BLaER1 treated with 17β-estradiol and CSF1 and Interleukin-3, amounts not matched to agents 10 nM and 100 nM (cell line): Measurements from ENCODE around the gene RCL1.

ENCODE experiments used
- H3K27ac ChIP-seq, 11 experiments: shearing (Covaris generic); formaldehyde crosslinking; 2 replicates each; pipeline ENCODE4 v1.8.1; 2022
- H3K27me3 ChIP-seq, 11 experiments: shearing (Covaris generic); formaldehyde crosslinking; 2 replicates each; pipeline ENCODE4 v1.8.1; 2022
- H3K36me3 ChIP-seq, 11 experiments: shearing (Covaris generic); formaldehyde crosslinking; 2 replicates each; pipeline ENCODE4 v1.8.1; 2022
- H3K4me1 ChIP-seq, 10 experiments: shearing (Covaris generic); formaldehyde crosslinking; 2 replicates each; pipeline ENCODE4 v1.8.1; 2022
- H3K4me2 ChIP-seq, 11 experiments: shearing (Covaris generic); formaldehyde crosslinking; 2 replicates each; pipeline ENCODE4 v1.8.1; 2022
- H3K4me3 ChIP-seq, 10 experiments: shearing (Covaris generic); formaldehyde crosslinking; 2 replicates each; pipeline ENCODE4 v1.8.1; 2022
- H3K9ac ChIP-seq, 11 experiments: shearing (Covaris generic); formaldehyde crosslinking; 2 replicates each; pipeline ENCODE4 v1.8.1; 2022
- H3K9me3 ChIP-seq, 11 experiments: shearing (Covaris generic); formaldehyde crosslinking; replicated peaks in 1 of 11; 2 replicates each; pipeline ENCODE4 v1.8.1; 2022
- H4K20me1 ChIP-seq, 11 experiments: shearing (Covaris generic); formaldehyde crosslinking; 2 replicates each; pipeline ENCODE4 v1.8.1; 2022
- Cebpa-rat ChIP-seq, 11 experiments: shearing (Covaris generic); IDR thresholded peaks; 2 replicates each; pipeline ENCODE4 v1.8.1; 2022

RCL1 gene

DNA sequence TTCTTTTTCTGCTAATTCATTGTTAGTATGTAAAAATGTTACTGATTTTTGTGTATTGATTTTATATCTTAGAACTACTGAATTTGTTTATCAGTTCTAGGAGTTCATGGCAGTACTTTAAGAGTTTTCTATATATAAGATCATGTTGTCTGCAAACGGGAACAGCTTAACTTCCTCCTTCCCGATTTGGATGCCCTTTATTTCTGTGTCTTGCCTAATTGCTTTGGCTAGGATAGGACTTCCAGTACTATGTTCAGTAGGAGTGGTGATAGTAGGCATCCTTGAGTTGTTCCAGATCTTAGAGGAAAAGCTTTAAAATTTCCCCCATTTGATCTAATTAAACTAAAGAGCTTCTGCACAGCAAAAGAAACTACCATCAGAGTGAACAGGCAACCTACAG, 20.1 kb downstream of the RCL1 start:
- Histone ChIP-seq H3K27me3 (no peaks in the 10 kb centered on the region), H3K4me3 (no peak overlapping the region), H3K9ac (no peak overlapping the region), H3K36me3 (peaks cover 0 to 46% (median 30%) of the 10 kb centered on the region in 11 experiments; a peak in 18 of 22 replicates), H3K27ac (peak overlapping the region in 1 of 11 experiments; percentile 15; a peak in 1 of 22 replicates), H3K9me3 (peaks cover 10 to 75% (median 68%) of the 10 kb centered on the region in 11 experiments; a peak in 21 of 22 replicates), H3K4me2 (peak overlapping the region in 5 of 11 experiments; percentile 16 to 53 (median 27); a peak in 8 of 22 replicates), H4K20me1 (peaks cover 0 to 96% (median 53%) of the 10 kb centered on the region in 11 experiments; a peak in 12 of 22 replicates), H3K4me1 (peaks cover 10 to 35% (median 20%) of the 10 kb centered on the region in 10 experiments; a peak in 18 of 20 replicates)
- no peak for TF ChIP-seq Cebpa-rat (IDR thresholded peaks at IDR 0.05)

DNA sequence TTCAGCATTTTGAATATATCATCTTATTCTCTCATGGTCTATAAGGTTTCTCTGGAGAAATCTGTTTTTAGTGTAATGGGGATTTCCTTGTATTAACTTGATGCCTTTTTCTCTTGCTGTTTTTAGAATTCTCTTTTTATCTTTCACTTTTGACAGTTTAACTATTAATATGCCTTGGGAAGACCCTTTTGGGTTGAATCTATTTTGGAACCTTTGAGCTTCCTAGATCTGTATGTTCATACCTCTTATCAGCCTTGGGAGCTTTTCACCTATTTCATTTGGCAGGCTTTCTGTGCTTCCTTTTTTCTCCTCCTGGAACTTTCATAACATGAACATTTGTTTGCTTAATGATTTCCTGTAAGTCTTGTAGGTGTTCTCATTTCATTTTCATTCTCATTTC, 22.2 kb downstream of the RCL1 start:
- Histone ChIP-seq H3K27me3 (no peaks in the 10 kb centered on the region), H3K4me2 (peak overlapping the region in 8 of 11 experiments; percentile 1 to 73 (median 46); a peak in 14 of 22 replicates), H3K36me3 (peaks cover 0 to 34% (median 15%) of the 10 kb centered on the region in 11 experiments; a peak in 14 of 22 replicates), H3K9me3 (peaks cover 10 to 55% (median 47%) of the 10 kb centered on the region in 11 experiments; a peak in 21 of 22 replicates), H3K27ac (no peak overlapping the region), H4K20me1 (peaks cover 0 to 95% (median 57%) of the 10 kb centered on the region in 11 experiments; a peak in 12 of 22 replicates), H3K9ac (no peak overlapping the region), H3K4me1 (peaks cover 10 to 35% (median 20%) of the 10 kb centered on the region in 10 experiments; a peak in 18 of 20 replicates), H3K4me3 (no peak overlapping the region)
- no peak for TF ChIP-seq Cebpa-rat (IDR thresholded peaks at IDR 0.05)

DNA sequence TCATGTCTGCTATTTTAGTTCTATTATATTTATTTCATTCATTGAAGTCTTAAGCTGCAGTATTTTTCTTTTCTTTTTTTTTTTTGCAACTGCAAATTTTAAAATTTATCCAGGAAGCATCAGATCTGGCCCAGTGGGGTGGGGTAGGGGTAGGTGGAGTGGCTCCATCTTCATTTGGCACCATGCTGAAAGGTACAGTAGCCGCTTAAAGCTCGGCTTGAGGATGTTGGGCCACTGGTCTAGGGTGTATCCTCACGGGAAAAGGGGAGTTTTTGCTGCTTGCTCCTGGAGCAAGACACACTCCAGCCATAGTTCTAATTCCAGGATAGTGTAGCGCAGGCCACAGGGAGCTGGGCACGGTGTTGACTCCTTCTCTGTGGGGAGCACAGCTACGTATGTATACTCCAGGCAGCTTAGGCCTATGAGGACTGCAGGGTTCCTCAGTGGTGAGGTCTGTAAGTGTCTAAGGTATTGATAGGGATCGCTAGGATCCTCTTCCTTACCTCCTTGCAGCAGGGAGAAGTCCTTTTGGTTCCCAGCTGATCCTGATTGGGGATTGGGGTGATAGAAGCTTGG, 22.7 kb downstream of the RCL1 start:
- Histone ChIP-seq H3K9ac (no peak overlapping the region), H3K36me3 (peaks cover 0 to 29% (median 13%) of the 10 kb centered on the region in 11 experiments; a peak in 14 of 22 replicates), H3K9me3 (peaks cover 9 to 50% (median 42%) of the 10 kb centered on the region in 11 experiments; a peak in 21 of 22 replicates), H3K27ac (peak overlapping the region in 1 of 11 experiments; percentile 5; a peak in 1 of 22 replicates), H3K4me1 (peaks cover 10 to 35% (median 20%) of the 10 kb centered on the region in 10 experiments; a peak in 18 of 20 replicates), H3K4me3 (no peak overlapping the region), H3K4me2 (peak overlapping the region in 8 of 11 experiments; percentile 1 to 73 (median 46); a peak in 14 of 22 replicates), H4K20me1 (peaks cover 0 to 95% (median 62%) of the 10 kb centered on the region in 11 experiments; a peak in 13 of 22 replicates), H3K27me3 (no peaks in the 10 kb centered on the region)
- no peak for TF ChIP-seq Cebpa-rat (IDR thresholded peaks at IDR 0.05)

DNA sequence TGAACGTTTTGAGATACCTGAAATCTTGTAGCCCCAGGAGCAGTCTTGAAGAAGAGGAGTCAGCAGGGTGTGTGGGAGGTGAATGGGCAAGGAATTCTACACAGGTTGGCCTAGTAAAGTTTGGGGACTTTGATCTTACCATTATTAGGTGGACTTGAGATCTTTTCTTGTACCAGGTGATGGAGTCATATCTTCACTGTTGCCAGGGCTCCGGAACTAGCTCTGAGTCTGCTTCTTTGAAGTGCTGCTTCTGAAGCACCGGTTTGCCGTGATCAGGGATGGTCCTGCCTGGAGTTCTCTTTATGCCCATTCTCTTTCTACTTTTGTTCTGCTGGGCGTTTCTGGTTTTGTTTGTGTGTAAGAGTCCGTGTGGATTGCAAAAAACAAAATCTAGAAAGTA, 27.4 kb downstream of the RCL1 start:
- peaks cover 0 to 31% (median 15%) of the 10 kb centered on the region in 11 experiments; a peak in 16 of 22 replicates for H3K36me3 ChIP-seq
- H4K20me1 ChIP-seq, result peaks cover 0 to 100% (median 92%) of the 10 kb centered on the region in 11 experiments; a peak in 16 of 22 replicates
- peaks cover 0 to 10% (median 6%) of the 10 kb centered on the region in 11 experiments; a peak in 14 of 22 replicates for H3K9me3 ChIP-seq
- H3K27ac ChIP-seq, result no peak overlapping the region
- no peak overlapping the region for H3K4me2 ChIP-seq
- no peak for TF ChIP-seq Cebpa-rat (IDR thresholded peaks at IDR 0.05)
- peaks cover 12 to 29% (median 21%) of the 10 kb centered on the region in 10 experiments; a peak in 19 of 20 replicates for H3K4me1 ChIP-seq
- no peak overlapping the region for H3K4me3 ChIP-seq
- no peak overlapping the region for H3K9ac ChIP-seq
- no peaks in the 10 kb centered on the region for H3K27me3 ChIP-seq

DNA sequence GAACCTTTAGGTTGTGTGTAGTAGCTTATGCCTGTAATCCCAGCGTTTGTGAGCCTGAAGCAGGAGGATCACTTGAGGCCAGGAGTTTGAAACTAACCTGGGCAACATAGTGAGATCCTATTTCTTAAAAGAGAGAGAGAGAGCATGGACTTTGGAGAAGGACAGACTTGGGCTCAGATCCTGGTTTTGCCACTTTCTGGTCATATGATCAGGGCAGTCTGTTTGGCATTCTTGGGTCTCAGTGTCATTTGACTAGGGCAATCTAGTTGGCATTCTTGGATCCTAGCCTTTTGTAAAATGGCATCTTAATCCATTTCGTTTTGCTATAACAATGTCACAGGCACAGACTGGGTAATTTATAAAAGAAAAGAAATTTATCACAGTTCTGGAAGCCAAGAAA, 28.4 kb downstream of the RCL1 start:
- H3K9me3 ChIP-seq, result peaks cover 0 to 5% (median 0%) of the 10 kb centered on the region in 11 experiments; a peak in 4 of 22 replicates
- no peaks in the 10 kb centered on the region for H3K27me3 ChIP-seq
- no peak for TF ChIP-seq Cebpa-rat (IDR thresholded peaks at IDR 0.05)
- H3K27ac ChIP-seq, result no peak overlapping the region
- peak overlapping the region in 3 of 11 experiments; percentile 66 to 72 (median 70); a peak in 2 of 22 replicates for H3K4me2 ChIP-seq
- H4K20me1 ChIP-seq, result peaks cover 0 to 100% (median 86%) of the 10 kb centered on the region in 11 experiments; a peak in 16 of 22 replicates
- peaks cover 0 to 41% (median 22%) of the 10 kb centered on the region in 11 experiments; a peak in 17 of 22 replicates for H3K36me3 ChIP-seq
- no peak overlapping the region for H3K4me3 ChIP-seq
- no peak overlapping the region for H3K9ac ChIP-seq
- H3K4me1 ChIP-seq, result peaks cover 7 to 21% (median 14%) of the 10 kb centered on the region in 10 experiments; a peak in 19 of 20 replicates

DNA sequence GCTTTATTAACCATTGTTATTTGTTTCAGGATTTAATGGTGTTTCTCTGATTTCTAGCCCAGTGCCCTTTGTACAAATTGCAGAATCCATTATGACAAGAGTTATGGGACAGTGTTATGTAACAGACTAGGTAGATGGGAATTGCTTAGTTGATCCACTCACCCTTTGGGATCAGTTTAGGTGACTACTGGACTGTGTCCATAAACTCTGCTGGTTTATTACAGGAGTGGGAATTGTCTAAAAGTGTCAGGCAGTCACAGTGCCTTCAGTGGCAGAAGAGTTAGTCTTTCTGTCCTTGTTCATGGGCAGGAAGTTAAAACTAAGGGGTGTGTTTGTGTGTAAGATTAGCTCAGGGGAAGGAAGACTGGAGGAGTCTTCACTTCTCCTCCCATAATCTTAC, 29.3 kb downstream of the RCL1 start:
- Histone ChIP-seq H3K4me2 (peak overlapping the region in 10 of 11 experiments; percentile 3 to 72 (median 47); a peak in 16 of 22 replicates), H4K20me1 (peaks cover 0 to 100% (median 86%) of the 10 kb centered on the region in 11 experiments; a peak in 16 of 22 replicates), H3K9me3 (peaks cover 0 to 4% (median 0%) of the 10 kb centered on the region in 11 experiments; a peak in 3 of 22 replicates), H3K27ac (peak overlapping the region in 4 of 11 experiments; percentile 13 to 34 (median 20); a peak in 4 of 22 replicates), H3K9ac (peak overlapping the region in 3 of 11 experiments; percentile 7 to 59 (median 18); a peak in 1 of 22 replicates), H3K4me3 (no peak overlapping the region), H3K4me1 (peaks cover 7 to 21% (median 14%) of the 10 kb centered on the region in 10 experiments; a peak in 19 of 20 replicates), H3K36me3 (peaks cover 9 to 46% (median 32%) of the 10 kb centered on the region in 11 experiments; a peak in 21 of 22 replicates), H3K27me3 (no peaks in the 10 kb centered on the region)
- TF ChIP-seq Cebpa-rat (IDR thresholded peaks at IDR 0.05), result no peak

DNA sequence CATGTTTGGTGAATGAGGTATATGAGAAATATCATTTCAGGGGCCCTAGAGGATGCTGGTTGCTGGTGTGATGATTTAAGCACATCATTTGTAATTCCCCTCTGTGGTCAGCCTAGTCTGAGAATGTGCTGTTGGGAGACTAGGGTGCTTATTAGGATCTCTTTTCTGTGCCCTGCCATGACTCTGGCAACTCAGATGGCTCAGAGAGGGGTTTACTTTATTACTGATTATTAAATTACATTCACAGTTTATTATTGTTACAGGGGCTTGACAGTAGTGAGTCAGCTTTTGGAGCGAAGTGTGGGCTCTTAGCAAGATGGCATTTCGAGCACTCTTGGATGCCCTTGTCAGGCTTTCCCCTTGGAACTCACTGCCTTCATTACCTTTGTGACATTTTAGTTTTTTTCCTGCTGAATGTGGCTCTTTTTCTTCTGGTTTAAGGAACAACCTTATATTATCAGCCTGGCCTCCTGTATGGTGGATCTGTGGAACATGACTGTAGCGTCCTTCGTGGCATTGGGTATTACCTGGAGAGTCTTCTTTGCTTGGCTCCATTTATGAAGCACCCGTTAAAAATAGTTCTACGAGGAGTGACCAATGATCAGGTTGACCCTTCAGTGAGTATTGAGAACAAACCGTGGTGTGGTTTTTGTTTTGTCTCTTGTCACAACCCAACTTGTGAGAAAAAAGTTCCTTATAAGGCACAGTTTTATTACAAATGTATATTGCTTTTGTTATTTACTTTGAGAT, 33.8 kb downstream of the RCL1 start:
- Histone ChIP-seq H3K9me3 (no peaks in the 10 kb centered on the region), H3K4me3 (no peak overlapping the region), H3K27ac (no peak overlapping the region), H3K4me1 (peaks cover 7 to 23% (median 10%) of the 10 kb centered on the region in 10 experiments; a peak in 19 of 20 replicates), H4K20me1 (peaks cover 0 to 100% (median 74%) of the 10 kb centered on the region in 11 experiments; a peak in 17 of 22 replicates), H3K4me2 (no peak overlapping the region), H3K27me3 (no peaks in the 10 kb centered on the region), H3K36me3 (peaks cover 37 to 78% (median 61%) of the 10 kb centered on the region in 11 experiments), H3K9ac (no peak overlapping the region)
- TF ChIP-seq Cebpa-rat (IDR thresholded peaks at IDR 0.05), result no peak

DNA sequence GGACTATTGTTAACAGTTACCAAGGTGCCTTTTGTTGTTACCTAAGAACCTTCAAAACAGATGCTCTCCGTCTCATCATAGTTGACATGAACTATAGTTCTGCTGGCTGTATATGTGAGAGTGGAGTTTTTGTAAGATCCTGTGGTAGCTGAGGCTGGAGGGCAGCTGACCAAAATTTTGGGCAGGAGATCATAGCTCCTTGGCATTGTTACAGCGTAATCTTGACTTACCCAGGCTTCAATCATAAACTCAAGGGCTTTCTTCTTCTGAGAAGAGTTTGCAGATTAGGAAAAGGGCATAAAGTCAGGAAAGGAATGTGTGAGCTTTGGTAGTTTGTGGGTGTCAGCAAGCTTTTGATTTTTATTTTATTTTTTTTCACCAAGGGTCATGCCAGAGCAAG, 34.5 kb downstream of the RCL1 start:
- H3K27ac ChIP-seq, result no peak overlapping the region

More for the DNA sequence above, 34.5 kb downstream of the RCL1 start:
- Histone ChIP-seq H4K20me1 (peaks cover 0 to 100% (median 68%) of the 10 kb centered on the region in 11 experiments; a peak in 15 of 22 replicates), H3K9ac (no peak overlapping the region), H3K36me3 (peaks cover 43 to 84% (median 67%) of the 10 kb centered on the region in 11 experiments), H3K4me2 (no peak overlapping the region), H3K9me3 (no peaks in the 10 kb centered on the region), H3K4me1 (peaks cover 2 to 17% (median 3%) of the 10 kb centered on the region in 10 experiments; a peak in 19 of 20 replicates), H3K27me3 (no peaks in the 10 kb centered on the region), H3K4me3 (no peak overlapping the region)
- no peak for TF ChIP-seq Cebpa-rat (IDR thresholded peaks at IDR 0.05)
